ENCODE data around the gene MALT1.
"Not testable (repeated sequence)": the region's sequence is repeated elsewhere in the genome, so short reads cannot be mapped to it uniquely, and the experiment has no call there.

- not testable (repeated sequence) for TF ChIP-seq CTCF, POLR2A (IDR thresholded peaks at IDR 0.05)
Measured at GRCh38 chr18:58650830-58651229, 20.4 kb upstream of the MALT1 start.
